ENCODE results near the gene MBNL3.

MBNL3 gene

GRCh38 chrX:132413459-132413858 is 75.4 kb downstream of the MBNL3 start:
- DNase-seq, result no peak

GRCh38 chrX:132412208-132412607 is 76.6 kb downstream of the MBNL3 start:
- no peak for DNase-seq

GRCh38 chrX:132411310-132411977 is 77.4 kb downstream of the MBNL3 start:
- DNase-seq, result no peak

- DNase-seq, result no peak
Observed at GRCh38 chrX:132409780-132410556, 78.9 kb downstream of the MBNL3 start.

- DNase-seq, result no peak
Observed at GRCh38 chrX:132407691-132408090, 81.1 kb downstream of the MBNL3 start.

GRCh38 chrX:132406106-132406505 is 82.7 kb downstream of the MBNL3 start:
- no peak for DNase-seq

GRCh38 chrX:132404266-132404665 is 84.6 kb downstream of the MBNL3 start:
- no peak for DNase-seq

- no peak for DNase-seq
Observed at GRCh38 chrX:132401935-132402334, 86.9 kb downstream of the MBNL3 start.

GRCh38 chrX:132400706-132401105 is 88.1 kb downstream of the MBNL3 start:
- DNase-seq, result no peak

GRCh38 chrX:132395645-132396044 is 93.2 kb downstream of the MBNL3 start:
- no peak for DNase-seq

GRCh38 chrX:132395026-132395425 is 93.8 kb downstream of the MBNL3 start:
- no peak for DNase-seq

- no peak for DNase-seq
Observed at GRCh38 chrX:132394591-132394990, 94.2 kb downstream of the MBNL3 start.

- no peak for DNase-seq
Observed at GRCh38 chrX:132393992-132394391, 94.8 kb downstream of the MBNL3 start.

GRCh38 chrX:132393485-132393884 is 95.4 kb downstream of the MBNL3 start:
- DNase-seq, result no peak

GRCh38 chrX:132393085-132393484 is 95.8 kb downstream of the MBNL3 start:
- no peak for DNase-seq

- DNase-seq, result no peak
Observed at GRCh38 chrX:132390792-132391191, 98.0 kb downstream of the MBNL3 start.

- DNase-seq, result no peak
Observed at GRCh38 chrX:132389480-132389879, 99.4 kb downstream of the MBNL3 start.

- no peak for DNase-seq
Observed at GRCh38 chrX:132388371-132388770, 100.5 kb downstream of the MBNL3 start.

GRCh38 chrX:132384301-132384700 is 104.5 kb downstream of the MBNL3 start:
- DNase-seq, result no peak

- no peak for DNase-seq
Observed at GRCh38 chrX:132382068-132382467, 106.8 kb downstream of the MBNL3 start.

GRCh38 chrX:132378281-132378680 is 110.6 kb downstream of the MBNL3 start:
- no peak for DNase-seq

GRCh38 chrX:132375941-132376340 is 112.9 kb downstream of the MBNL3 start:
- no peak for DNase-seq

- no peak for DNase-seq
Observed at GRCh38 chrX:132373610-132374009, 115.2 kb downstream of the MBNL3 start.

- no peak for DNase-seq
Observed at GRCh38 chrX:132369617-132370326, 119.1 kb downstream of the MBNL3 start.
